Upper lobe of right lung (tissue), 1 donor: ENCODE results near the gene C9orf72. TPM values are rescaled to one million over a fixed set of nuclear protein-coding genes. Genes with fewer than 3 reads are reported as not detected.

Source experiments
- ATAC-seq: fragments of 200-7000 bp; cut with Tn5 transposase; one replicate; pipeline ENCODE4 v1.9.1; 2020; ENCODE audit warnings: mild to moderate bottlenecking, moderate library complexity
- DNase-seq: peaks from one replicate; pipeline ENCODE4 v3.0.0-alpha.2; 2020
- H3K27ac ChIP-seq: fragments of 200-600 bp; one replicate; pipeline ENCODE4 v1.8.0; 2022
- H3K27me3 ChIP-seq: fragments of 200-600 bp; one replicate; pipeline ENCODE4 v1.8.0; 2022; ENCODE audit warnings: mild to moderate bottlenecking
- H3K36me3 ChIP-seq: fragments of 200-600 bp; one replicate; pipeline ENCODE4 v1.8.0; 2022
- H3K4me1 ChIP-seq: fragments of 200-600 bp; one replicate; pipeline ENCODE4 v1.8.0; 2022
- H3K4me3 ChIP-seq: fragments of 200-600 bp; one replicate; pipeline ENCODE4 v1.8.0; 2022; ENCODE audit warnings: mild to moderate bottlenecking
- H3K9me3 ChIP-seq: fragments of 200-600 bp; one replicate; pipeline ENCODE4 v1.8.0; 2022
- intact Hi-C: fragments of 100-400 bp; cut with DNase I; formaldehyde crosslinking; loops from one replicate; pipeline ENCODE4 v1.11.0; 2022
- total RNA-seq: library from RNA; stranded (reverse); fragmentation: NEBNext Ultra II Directional; extraction: Animal tissue kit (Norgen Biotek cat#: 25700); gene quantifications from one replicate; pipeline ENCODE4 v1.2.1, GENCODE V29; 2021
- TF ChIP-seq, protein P1 (sequence below): fragments of 200-600 bp; IDR thresholded peaks from one replicate; pipeline ENCODE4 v1.8.0; 2022; ENCODE audit warnings: antibody characterized with exemption
- donor health status: DM: no; HTN: yes; CAD: no; lungs with severe emphysema.

C9orf72 gene
- total RNA-seq, 1 donor from 2014 or later: 16.8 TPM

DNA sequence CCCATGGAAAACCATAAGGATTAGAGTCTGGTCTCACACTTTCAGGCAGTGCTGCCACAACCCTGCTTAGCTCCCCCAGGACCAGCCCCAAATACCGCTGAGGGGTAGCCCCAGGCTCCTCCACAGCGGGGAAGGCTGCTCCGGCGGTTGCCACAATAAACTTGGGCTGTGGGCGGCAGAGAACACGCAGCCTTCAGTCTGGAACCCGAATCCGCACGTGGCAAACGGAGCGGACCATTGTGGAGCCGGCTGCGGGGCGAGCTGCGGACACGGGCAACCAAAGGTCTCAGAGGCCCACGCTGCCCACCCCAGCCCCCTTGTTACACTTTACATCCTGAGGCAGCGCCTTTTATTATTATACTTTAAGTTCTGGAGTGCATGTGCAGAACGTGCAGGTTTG, 37.3 kb upstream of the C9orf72 start:
- Histone ChIP-seq H3K4me3 (no peak overlapping the region), H3K4me1 (no peaks in the 10 kb centered on the region), H3K36me3 (no peaks in the 10 kb centered on the region), H3K9me3 (no peaks in the 10 kb centered on the region), H3K27ac (no peak overlapping the region), H3K27me3 (no peaks in the 10 kb centered on the region)
- no peak for DNase-seq
- ATAC-seq: no peak
- intact Hi-C loops: no loop called here
- TF ChIP-seq, protein P1, sequence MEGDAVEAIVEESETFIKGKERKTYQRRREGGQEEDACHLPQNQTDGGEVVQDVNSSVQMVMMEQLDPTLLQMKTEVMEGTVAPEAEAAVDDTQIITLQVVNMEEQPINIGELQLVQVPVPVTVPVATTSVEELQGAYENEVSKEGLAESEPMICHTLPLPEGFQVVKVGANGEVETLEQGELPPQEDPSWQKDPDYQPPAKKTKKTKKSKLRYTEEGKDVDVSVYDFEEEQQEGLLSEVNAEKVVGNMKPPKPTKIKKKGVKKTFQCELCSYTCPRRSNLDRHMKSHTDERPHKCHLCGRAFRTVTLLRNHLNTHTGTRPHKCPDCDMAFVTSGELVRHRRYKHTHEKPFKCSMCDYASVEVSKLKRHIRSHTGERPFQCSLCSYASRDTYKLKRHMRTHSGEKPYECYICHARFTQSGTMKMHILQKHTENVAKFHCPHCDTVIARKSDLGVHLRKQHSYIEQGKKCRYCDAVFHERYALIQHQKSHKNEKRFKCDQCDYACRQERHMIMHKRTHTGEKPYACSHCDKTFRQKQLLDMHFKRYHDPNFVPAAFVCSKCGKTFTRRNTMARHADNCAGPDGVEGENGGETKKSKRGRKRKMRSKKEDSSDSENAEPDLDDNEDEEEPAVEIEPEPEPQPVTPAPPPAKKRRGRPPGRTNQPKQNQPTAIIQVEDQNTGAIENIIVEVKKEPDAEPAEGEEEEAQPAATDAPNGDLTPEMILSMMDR: no peak

DNA sequence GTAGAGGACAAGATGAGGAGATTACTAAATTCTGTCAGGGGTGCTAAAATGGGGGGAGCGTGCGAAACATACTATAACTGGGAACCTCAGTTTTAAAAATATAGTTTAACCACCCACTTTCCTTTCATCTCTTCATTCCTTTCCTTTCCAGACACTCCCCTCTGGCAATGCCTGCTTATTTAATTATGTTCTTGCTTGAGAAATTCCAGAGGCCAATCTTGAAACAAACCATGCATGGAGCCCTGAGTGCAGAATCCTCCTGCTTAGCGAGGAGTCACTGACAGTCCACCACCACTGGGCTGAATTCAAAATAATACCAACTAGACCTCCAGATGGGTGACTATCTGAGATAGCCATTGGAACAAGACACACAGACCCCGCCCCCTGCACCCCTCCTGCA, 29.7 kb upstream of the C9orf72 start:
- H3K27me3 ChIP-seq: no peaks in the 10 kb centered on the region
- no peak overlapping the region for H3K4me3 ChIP-seq
- no peak for DNase-seq
- intact Hi-C loops: no loop called here
- no peak for ATAC-seq
- no peaks in the 10 kb centered on the region for H3K9me3 ChIP-seq
- H3K4me1 ChIP-seq: peaks cover 4% of the 10 kb centered on the region
- TF ChIP-seq, protein P1: no peak
- H3K36me3 ChIP-seq: no peaks in the 10 kb centered on the region
- H3K27ac ChIP-seq: no peak overlapping the region

DNA sequence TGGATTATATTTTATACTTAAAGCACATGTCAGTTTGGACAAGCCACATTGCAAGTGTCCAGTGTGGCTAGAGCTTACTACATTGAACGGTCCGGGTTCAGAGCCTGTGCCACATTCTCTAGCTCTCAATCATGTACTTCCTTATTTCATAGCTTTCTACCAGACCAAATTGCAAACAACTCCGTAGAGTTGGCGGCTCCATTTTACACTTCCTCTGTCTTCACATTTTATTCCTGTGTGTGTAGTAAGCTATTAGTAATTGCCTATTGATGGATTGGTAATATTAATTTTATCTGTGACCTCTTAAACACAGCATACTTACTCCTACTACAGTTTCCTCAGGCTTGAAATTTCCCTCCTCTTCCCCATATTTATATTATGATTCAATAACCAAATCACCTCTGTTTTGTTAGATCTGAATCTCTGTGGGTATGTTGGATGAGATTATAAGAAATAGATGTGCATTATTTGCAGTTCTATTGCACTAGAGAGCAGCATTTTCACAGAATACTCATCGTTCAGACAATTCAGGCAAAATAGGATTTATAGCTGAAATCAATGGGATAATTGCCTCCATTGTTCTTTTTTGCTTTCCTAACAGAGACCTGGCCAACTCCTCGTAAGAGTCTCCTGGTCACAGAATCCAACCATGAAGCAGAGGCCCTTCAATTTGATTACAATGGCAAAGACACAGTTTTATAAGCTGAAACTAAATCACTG, 29.0 kb upstream of the C9orf72 start:
- ATAC-seq (peak; percentile 65), DNase-seq (no peak)
- Histone ChIP-seq H3K9me3 (no peaks in the 10 kb centered on the region), H3K36me3 (no peaks in the 10 kb centered on the region), H3K27me3 (no peaks in the 10 kb centered on the region), H3K4me3 (no peak overlapping the region), H3K4me1 (peaks cover 4% of the 10 kb centered on the region), H3K27ac (peak overlapping the region; percentile 37)
- intact Hi-C loops: no loop called here
- TF ChIP-seq, protein P1: no peak

DNA sequence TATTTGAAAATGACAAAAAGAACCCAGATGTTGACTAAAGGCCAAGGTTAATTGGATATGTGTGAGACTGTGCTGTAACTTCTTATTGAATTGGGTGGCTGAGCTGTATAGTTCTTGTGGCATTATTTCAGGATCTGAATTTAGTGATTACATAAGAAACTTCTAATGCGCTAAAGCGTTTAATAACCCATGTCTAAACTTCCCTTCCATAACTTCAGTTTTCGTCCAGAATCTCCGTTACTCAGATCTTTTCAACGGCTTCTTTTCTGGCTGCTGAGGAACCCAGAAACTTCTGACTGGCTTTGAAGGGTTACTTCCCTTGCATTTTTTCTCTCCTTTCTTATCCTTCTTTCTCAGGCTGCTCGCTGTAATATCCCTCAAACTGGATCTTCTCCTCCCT, 28.1 kb upstream of the C9orf72 start:
- intact Hi-C loops: no loop called here
- no peaks in the 10 kb centered on the region for H3K9me3 ChIP-seq
- no peaks in the 10 kb centered on the region for H3K27me3 ChIP-seq
- ATAC-seq (peak; percentile 34), DNase-seq (no peak)
- H3K4me1 ChIP-seq: peaks cover 4% of the 10 kb centered on the region
- no peaks in the 10 kb centered on the region for H3K36me3 ChIP-seq
- peak overlapping the region; percentile 37 for H3K27ac ChIP-seq
- no peak overlapping the region for H3K4me3 ChIP-seq
- TF ChIP-seq, protein P1: no peak

DNA sequence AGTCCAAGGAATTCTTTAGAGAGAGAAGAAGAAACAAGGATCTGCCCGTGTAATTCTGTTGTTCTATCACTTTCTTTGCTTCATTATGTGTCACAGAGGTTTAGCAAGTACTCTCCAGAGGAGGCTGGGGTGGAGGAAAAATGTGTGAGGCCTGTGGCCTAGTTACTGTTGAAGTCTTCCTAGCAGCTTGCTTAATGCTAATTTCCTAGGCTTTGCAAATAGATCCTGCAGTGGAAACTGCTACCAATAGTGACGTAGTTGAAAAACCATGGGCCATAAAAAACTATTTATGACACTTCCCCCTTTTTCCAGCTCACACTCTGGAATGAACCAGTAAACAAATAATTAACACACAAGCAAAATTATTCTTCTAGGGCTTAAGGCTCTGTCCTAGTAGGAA, 27.0 kb upstream of the C9orf72 start:
- intact Hi-C loops: no loop called here
- DNase-seq (no peak), ATAC-seq (peak; percentile 75)
- TF ChIP-seq, protein P1: no peak
- Histone ChIP-seq H3K36me3 (no peaks in the 10 kb centered on the region), H3K4me1 (peaks cover 4% of the 10 kb centered on the region), H3K4me3 (no peak overlapping the region), H3K9me3 (no peaks in the 10 kb centered on the region), H3K27me3 (no peaks in the 10 kb centered on the region), H3K27ac (peak overlapping the region; percentile 71)

DNA sequence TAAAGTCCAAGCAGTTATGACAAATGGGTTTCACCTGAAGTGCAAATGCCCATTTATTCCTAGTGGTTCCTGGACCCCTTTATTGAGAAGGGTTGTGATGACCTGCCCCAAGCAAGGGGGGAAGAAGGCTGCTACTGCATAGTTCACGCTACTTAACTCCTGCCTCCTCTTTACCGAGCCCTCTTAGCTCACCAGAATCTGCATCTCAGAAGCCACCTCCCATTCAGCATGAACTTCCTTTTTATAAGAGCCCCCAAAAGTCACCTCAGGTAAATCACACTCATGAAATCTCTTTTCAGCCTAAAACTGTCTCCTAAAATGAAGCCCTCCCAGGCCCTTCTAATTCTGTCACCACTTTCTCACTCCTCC, 26.6 kb upstream of the C9orf72 start:
- TF ChIP-seq, protein P1: no peak
- DNase-seq (no peak), ATAC-seq (peak; percentile 20)
- H3K4me3 ChIP-seq: no peak overlapping the region
- no peaks in the 10 kb centered on the region for H3K36me3 ChIP-seq
- H3K27ac ChIP-seq: peak overlapping the region; percentile 71
- no peaks in the 10 kb centered on the region for H3K27me3 ChIP-seq
- intact Hi-C loops: no loop called here
- H3K4me1 ChIP-seq: peaks cover 4% of the 10 kb centered on the region
- H3K9me3 ChIP-seq: no peaks in the 10 kb centered on the region
